ENCODE data around the gene ACOT11.

ACOT11 gene

GRCh38 chr1:54518489-54518888 lies 29.5 kb upstream of the ACOT11 start:
- TF ChIP-seq FOXP2 (optimal IDR thresholded peaks at IDR 0.05; ENCODE audit: borderline replicate concordance, extremely low read depth, extremely low read length, insufficient read depth) (no peak), SIN3A (IDR thresholded peaks at IDR 0.05; ENCODE audit: borderline replicate concordance, insufficient read depth, low read length) (no peak), POLR2AphosphoS5 (IDR thresholded peaks at IDR 0.05; ENCODE audit: low read depth, low read length) (no peak), TAF1 (IDR thresholded peaks at IDR 0.05; ENCODE audit: borderline replicate concordance, insufficient read depth, low read length) (no peak), REST (IDR thresholded peaks at IDR 0.05; ENCODE audit: insufficient read depth in 1 of 2, low read depth in 2 of 2, low read length in 2 of 2) (no peak)

DNA sequence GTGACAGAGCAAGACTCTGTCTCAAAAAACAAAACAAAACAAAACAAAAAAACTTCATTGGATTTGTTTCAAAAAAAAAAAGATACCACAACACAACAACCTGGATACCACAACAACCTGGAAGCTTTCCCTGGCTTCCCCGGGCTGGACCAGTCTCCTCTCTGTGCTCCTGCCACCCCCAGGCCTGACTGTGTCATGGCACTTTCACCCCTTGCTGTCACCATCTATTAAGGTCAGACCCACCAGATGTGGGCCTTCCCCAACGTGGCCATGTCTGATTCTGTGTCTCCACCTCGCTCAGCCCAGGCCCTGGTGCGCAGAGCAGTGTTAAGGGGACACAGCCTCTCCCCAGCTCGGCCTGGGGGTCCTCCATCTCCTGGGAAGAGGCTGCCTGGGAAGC lies 28.3 kb upstream of the ACOT11 start:
- TF ChIP-seq POLR2AphosphoS5 (IDR thresholded peaks at IDR 0.05; ENCODE audit: low read depth, low read length): no peak
- TF ChIP-seq FOXP2 (optimal IDR thresholded peaks at IDR 0.05; ENCODE audit: borderline replicate concordance, extremely low read depth, extremely low read length, insufficient read depth): no peak
- TF ChIP-seq SIN3A (IDR thresholded peaks at IDR 0.05; ENCODE audit: borderline replicate concordance, insufficient read depth, low read length): no peak
- no peak for TF ChIP-seq TAF1 (IDR thresholded peaks at IDR 0.05; ENCODE audit: borderline replicate concordance, insufficient read depth, low read length)
- no peak for TF ChIP-seq REST (IDR thresholded peaks at IDR 0.05; ENCODE audit: insufficient read depth in 1 of 2, low read depth in 2 of 2, low read length in 2 of 2)

- TF ChIP-seq POLR2AphosphoS5 (IDR thresholded peaks at IDR 0.05; ENCODE audit: low read depth, low read length): no peak
- TF ChIP-seq SIN3A (IDR thresholded peaks at IDR 0.05; ENCODE audit: borderline replicate concordance, insufficient read depth, low read length): no peak
- no peak for TF ChIP-seq FOXP2 (optimal IDR thresholded peaks at IDR 0.05; ENCODE audit: borderline replicate concordance, extremely low read depth, extremely low read length, insufficient read depth)
- TF ChIP-seq TAF1 (IDR thresholded peaks at IDR 0.05; ENCODE audit: borderline replicate concordance, insufficient read depth, low read length): no peak
- no peak for TF ChIP-seq REST (IDR thresholded peaks at IDR 0.05; ENCODE audit: insufficient read depth in 1 of 2, low read depth in 2 of 2, low read length in 2 of 2)
Observed at GRCh38 chr1:54520631-54521321, 27.3 kb upstream of the ACOT11 start.

DNA sequence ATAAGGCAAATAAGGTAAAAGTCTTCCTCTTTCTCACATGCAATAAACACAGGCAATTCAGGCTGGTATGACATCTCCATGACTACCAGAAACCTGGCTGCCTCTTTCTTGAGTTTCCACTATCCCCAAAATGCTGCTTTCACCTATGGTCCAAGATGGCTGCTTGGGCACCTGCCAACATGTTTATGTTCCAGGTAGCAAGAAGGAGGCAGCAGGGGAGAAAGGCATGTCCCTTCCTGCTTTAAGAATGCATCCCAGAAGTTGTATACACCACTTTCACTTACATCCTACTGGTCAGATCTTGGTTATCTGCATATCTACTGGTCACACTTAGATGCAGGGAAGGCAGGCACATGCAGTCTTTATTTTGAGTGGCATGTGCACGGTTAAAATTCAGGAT lies 19.4 kb upstream of the ACOT11 start:
- no peak for TF ChIP-seq REST (IDR thresholded peaks at IDR 0.05; ENCODE audit: insufficient read depth in 1 of 2, low read depth in 2 of 2, low read length in 2 of 2)
- no peak for TF ChIP-seq FOXP2 (optimal IDR thresholded peaks at IDR 0.05; ENCODE audit: borderline replicate concordance, extremely low read depth, extremely low read length, insufficient read depth)
- TF ChIP-seq SIN3A (IDR thresholded peaks at IDR 0.05; ENCODE audit: borderline replicate concordance, insufficient read depth, low read length): no peak
- no peak for TF ChIP-seq POLR2AphosphoS5 (IDR thresholded peaks at IDR 0.05; ENCODE audit: low read depth, low read length)

All from PFSK-1 (cell line).